Stimulated activated CD4-positive, alpha-beta T cell treated with anti-CD3 and anti-CD28 coated beads, TNF-alpha, amount 100 ng/mL, for 48 hours (primary cell): ENCODE results near the gene SEC14L3.

Experiments used
- DNase-seq, 3 donors: peaks; one replicate each; pipeline ENCODE4 v3.0.0-alpha.2; 2020; ENCODE audit warnings: low read depth in 3 of 3

Gene SEC14L3

DNA sequence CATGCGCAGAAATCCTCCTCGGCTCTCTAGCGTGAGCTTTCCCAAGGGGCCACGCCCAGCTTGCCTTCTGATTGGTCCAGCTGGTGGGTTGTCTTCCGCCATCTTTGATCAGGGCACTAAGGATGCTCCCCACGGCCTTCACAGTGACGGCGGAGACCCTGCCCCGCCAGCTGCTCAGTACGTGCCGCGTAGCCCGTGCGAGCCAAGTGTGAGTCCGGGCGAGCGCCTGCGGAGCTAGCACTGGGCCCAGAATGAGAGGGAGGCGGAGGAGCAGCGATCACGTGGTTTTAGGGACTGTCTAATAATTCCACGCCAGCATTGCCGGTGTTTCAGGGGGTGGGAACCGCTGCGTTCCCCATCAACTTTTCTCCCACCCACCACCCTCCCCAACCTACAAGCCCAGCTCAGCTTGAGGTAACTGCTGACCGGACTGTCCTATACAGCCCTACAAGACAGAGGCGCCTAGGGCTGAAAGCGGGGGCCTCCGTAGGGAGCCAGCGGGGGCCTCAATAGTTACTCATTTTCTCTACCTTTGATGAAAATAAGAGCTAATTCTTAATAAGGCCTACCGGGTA is 47.8 kb downstream of the SEC14L3 start:
- peak; percentile 94 to 98 (median 97) for DNase-seq

DNA sequence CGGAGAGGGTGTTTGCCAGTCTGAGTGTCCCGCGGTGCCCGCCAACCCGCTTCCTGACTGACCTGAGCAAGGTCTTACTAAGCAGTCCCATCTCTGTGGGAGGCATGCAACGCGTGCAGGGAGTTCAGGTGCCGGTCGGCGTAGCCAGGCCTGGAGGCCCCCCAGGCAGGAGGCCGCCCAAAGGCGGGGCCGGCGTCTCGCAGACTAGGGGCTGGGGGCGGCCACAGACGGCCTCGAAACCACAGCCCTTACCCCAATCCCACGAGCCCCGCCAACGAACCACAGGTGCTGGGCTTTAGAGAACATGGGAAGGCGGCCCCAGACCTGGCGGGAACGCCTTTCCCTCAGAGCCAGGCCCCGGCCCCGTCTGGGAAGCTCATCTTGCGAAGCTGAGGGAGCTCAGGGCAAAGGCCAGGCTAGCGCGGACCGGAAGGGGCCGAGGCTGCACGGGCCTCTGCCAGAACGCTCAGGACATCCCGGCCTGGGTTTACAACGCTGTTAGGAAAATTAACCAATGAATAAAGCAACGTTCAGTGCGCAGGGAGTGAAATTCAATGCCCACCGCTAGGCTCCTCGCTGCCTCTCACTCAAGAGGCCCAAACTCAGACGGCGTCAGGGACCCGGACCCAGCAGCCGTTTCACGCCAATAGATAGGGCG is 48.4 kb downstream of the SEC14L3 start:
- DNase-seq, result peak; percentile 44 to 63 (median 50)

DNA sequence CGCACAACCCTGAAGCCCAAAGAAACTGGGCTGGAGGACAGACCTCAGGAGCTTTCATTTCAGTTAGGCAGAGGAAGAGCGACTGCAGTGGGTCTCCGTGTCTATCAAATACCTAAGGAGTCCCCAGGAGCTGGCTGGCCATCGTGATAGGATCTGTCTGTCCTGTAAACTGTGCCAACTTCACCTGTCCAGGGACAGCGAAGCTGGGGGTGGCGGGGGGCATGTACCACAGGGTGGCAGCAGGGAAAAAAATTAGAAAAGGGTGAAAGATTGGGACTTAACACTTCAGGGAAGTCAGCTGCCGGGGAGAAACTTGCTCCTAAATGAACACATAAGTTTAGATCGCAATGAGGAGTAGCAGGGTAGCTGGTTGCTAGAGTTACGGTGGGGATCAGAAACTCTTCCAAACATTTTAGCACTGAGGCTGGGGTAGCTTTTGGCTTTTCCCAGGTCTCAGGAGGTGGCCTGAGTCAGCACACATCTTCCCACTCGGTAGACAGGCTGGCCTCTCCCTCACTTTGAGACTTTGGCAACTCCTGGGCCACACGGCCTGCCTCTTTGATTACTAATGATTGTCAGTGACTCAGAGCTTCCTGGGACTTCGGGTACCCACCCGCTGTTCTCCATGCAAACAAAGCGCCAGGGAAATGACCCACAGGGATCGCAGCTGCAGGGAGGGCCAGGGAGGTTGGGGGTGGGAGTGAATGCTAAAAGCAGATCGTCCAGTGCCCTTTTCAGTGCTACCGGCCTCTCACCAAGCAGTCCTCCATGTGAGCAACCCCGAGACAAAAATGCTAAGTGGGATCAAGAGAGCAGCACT is 49.1 kb downstream of the SEC14L3 start:
- DNase-seq, result peak in 2 of 3 donors; percentile 31 to 45

DNA sequence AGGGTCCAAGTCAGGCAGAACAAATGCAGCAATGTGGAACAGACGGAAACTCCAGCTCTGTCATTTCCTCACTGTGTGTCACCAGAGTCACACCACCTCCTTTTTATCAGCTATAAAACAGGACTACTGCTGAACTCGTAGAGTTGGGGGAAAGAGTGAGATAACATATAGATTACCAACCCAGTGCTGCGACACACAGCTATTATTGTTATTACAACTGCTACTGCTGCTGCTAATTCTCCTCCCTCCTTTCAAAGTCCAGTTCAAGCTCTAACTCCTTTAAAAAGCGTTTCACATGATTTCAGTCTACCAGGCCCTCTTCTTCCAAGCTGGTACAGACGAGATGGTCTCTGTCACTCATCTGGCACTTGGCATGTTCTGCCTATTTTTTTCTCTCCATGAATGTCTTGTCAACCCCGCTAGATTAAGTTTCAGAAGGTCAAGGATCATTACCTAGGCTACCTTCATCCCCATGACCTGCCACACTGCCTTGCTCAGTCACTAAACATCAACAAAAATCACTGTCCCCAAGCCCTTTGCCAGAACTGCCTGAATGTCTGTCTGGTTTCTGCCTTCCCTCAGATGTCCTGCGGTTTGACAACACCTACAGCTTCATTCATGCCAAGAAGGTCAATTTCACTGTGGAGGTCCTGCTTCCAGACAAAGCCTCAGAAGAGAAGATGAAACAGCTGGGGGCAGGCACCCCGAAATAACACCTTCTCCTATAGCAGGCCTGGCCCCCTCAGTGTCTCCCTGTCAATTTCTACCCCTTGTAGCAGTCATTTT is 49.9 kb downstream of the SEC14L3 start:
- no peak for DNase-seq

DNA sequence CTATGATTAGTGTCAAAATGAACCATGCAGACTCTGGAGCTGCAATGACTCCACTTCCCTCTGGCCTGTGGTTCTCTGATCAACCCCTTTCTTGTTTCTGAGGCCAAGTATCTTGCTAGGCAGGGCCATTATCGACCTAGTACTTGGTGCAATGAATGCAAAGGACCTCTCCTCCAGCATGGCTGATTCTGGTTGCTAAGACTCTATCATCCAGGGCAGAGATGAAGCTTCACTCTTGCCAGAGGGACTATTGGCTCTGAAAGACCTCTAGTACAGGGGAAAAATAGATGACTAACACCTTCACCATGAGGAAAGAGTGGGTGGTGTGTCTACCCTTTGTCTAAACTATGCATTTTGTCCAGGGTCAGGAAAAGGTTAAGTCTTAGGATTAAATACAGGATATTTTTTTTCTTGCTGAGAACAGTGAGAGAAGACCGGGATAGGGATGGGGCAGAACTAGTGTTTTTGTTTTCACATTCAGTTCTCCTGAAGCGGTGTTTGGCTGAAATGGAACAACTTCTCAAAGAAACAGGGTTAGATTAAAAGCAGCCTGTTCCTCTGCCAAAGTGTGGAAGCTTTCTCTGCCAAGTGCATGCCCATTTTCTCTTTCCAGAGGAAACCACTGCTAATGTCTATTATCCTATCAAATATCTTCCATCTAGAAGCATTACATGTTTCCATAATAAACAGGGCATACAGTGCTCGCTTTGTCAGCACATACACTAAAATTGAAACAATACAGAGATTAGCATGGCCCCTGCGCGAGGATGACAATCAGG is 51.3 kb downstream of the SEC14L3 start:
- no peak for DNase-seq

DNA sequence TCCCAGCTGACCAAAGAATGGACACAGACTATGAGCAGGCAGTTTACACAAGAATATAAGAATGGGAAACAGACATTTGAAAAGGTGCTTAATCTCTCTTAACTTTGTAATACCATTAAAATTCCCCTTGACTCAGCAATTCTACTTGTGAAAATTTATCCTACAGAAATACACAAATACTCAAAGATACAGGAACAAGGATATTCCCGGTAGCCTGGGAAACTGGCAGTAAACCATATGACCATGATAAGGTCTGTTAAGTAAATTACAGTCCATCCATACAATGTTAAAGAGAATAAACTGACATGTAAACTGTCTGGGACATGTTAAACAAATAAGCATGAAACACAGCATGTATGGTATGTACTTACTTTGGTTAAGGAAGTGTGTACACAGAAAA is 55.0 kb downstream of the SEC14L3 start:
- DNase-seq, result no peak

DNA sequence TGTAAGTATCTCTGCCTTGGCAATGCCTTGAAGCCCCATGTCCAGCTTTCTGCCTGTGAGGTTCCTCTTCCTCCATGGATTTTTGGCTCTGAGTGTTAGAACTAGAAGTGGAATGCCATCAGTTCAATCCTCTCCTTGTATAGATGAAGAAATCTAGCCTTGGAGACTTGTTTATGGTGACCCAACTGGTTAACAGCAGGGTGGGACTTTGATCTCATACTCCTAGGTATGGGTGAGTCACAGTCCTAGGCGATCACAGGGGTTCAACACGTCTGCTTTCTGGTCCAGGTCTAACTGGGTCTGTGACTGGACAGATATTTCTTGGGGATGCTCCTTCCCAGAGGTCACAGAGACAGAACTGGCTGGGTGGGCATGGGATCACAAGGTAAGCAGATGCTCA is 55.4 kb downstream of the SEC14L3 start:
- no peak for DNase-seq

DNA sequence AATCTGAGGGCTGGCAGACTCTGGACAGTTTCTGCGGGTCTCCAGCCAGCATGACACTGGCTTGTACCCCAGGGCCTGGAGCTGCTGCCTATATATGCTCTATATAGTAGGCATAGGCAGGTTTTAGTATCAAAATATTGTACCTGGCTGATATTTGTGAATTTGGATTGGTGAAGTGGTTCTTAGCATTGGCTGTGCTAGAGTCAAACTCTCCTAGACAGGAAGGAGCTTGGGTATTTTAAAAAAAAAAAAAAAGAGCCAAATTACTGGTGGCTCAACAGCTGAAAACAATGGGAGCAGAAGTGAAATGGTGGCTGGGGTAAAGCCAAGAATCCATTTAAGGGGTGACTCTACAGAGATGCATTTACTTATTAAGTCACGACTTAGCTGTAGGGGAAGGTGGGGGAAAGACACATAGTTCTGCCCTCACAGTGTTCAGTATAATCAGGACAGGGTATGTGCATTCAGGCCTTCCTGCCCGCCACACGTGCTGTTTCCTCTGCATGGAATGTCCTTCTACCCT is 57.2 kb downstream of the SEC14L3 start:
- DNase-seq, result no peak

DNA sequence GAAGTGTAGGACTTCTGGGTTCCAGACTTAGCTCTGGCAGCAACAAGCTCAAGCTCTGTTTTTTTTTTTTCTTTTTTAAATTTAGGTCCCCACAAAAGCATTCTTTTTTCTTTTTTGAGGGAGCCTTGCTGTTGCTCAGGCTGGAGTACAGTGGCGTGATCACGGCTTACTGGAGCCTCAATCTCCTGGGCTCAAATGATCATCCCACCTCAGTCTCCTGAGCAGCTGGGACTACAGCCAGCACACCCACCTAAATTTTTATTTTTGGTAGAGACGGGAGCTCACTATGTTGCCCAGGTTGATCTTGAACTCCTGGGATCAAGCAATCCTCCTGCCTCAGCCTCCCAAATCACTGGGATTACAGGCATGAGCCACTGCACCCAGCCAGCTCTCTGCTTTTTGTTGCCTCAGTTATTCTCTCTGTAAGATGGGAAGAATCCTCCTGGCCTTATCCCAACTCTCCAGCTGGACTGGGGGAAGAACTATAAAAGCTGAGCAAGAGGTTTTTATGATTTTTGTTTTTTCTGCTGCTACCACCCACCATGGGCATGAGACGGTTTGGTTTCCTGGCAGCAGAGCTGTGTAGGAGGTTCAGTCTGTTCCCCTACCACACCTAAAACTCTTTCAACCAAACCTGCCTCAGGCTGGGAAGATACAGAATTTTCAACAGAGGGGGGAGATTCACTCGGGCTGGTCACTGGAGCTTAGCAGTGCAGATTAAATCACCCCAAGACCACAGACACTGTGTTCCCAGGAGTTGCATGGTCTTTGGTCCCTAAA is 57.9 kb downstream of the SEC14L3 start:
- no peak for DNase-seq

DNA sequence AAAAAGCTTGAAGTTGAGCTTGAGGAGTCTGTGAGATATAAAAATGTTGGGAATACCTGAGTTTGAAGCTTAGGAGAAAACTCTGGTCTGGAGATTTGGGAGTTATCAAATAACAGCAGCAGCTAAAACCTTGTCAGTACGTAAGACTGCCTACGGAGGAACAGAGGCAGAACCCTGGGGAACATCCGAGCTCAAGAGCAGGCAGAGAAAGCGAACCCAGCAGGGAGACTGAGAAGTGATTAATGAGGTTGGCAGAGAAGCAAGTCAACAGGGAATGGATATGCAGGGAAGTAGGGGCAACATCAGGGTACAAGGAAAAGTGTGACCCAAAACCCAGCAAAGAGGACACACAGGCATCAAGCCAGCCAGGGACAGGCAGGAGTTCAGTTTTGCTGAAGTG is 58.8 kb downstream of the SEC14L3 start:
- DNase-seq, result no peak

DNA sequence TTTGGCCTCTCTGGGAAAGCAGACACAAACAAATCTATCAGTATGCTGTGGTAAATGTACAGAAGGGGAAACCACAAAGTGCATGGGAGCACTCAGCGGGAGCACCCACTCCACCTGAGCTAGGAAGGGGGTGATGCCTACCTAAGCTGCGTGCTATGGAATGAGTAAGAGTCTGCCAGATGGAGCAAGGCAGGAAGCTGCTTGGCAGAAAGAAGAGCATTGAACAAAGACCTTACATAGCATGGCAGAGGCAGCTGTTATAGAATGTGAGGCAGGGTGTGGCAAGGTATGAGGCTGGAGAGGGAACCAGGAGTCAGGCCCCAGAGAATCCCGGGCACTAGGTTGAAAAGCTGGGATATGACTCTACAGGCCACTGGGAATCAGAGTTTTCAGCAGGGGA is 60.0 kb downstream of the SEC14L3 start:
- no peak for DNase-seq
